Globus pallidus (tissue), 1 donor: Measurements from ENCODE around the gene DZIP1L.
A peak's percentile ranks its signal among the peaks of the same experiment; 100 is the strongest.

Experiments used
- DNase-seq: peaks from one replicate; pipeline ENCODE4 v3.0.0-alpha.2; 2015; ENCODE audit warnings: low spot score

The DZIP1L gene

GRCh38 chr3:138068579-138069174 is 46.7 kb downstream of the DZIP1L start:
- peak; percentile 62 for DNase-seq

- no peak for DNase-seq
These were observed 47.4 kb downstream of the DZIP1L start for GRCh38 chr3:138068046-138068445.

GRCh38 chr3:138066972-138067371 is 48.4 kb downstream of the DZIP1L start:
- DNase-seq = no peak

GRCh38 chr3:138066383-138066782 is 49.0 kb downstream of the DZIP1L start:
- no peak for DNase-seq

GRCh38 chr3:138065949-138066348 is 49.5 kb downstream of the DZIP1L start:
- no peak for DNase-seq

- no peak for DNase-seq
These were observed 52.0 kb downstream of the DZIP1L start for GRCh38 chr3:138063416-138063815.

- DNase-seq = no peak
These were observed 52.8 kb downstream of the DZIP1L start for GRCh38 chr3:138062626-138063025.

- DNase-seq = no peak
These were observed 53.4 kb downstream of the DZIP1L start for GRCh38 chr3:138062037-138062436.

- DNase-seq = no peak
These were observed 54.6 kb downstream of the DZIP1L start for GRCh38 chr3:138060792-138061191.

- no peak for DNase-seq
These were observed 56.1 kb downstream of the DZIP1L start for GRCh38 chr3:138059261-138059660.

- no peak for DNase-seq
These were observed 58.0 kb downstream of the DZIP1L start for GRCh38 chr3:138057384-138057783.

GRCh38 chr3:138054057-138054456 is 61.4 kb downstream of the DZIP1L start:
- no peak for DNase-seq

- no peak for DNase-seq
These were observed 63.2 kb downstream of the DZIP1L start for GRCh38 chr3:138051947-138052802.

- no peak for DNase-seq
These were observed 66.1 kb downstream of the DZIP1L start for GRCh38 chr3:138049157-138049919.

- no peak for DNase-seq
These were observed 67.7 kb downstream of the DZIP1L start for GRCh38 chr3:138047596-138048158.

GRCh38 chr3:138046955-138047354 is 68.5 kb downstream of the DZIP1L start:
- no peak for DNase-seq

- no peak for DNase-seq
These were observed 69.3 kb downstream of the DZIP1L start for GRCh38 chr3:138046085-138046484.

GRCh38 chr3:138043266-138044029 is 72.0 kb downstream of the DZIP1L start:
- DNase-seq = no peak

GRCh38 chr3:138042043-138042442 is 73.4 kb downstream of the DZIP1L start:
- no peak for DNase-seq

GRCh38 chr3:138038725-138039462 is 76.5 kb downstream of the DZIP1L start:
- DNase-seq = no peak

- no peak for DNase-seq
These were observed 78.8 kb downstream of the DZIP1L start for GRCh38 chr3:138036572-138036971.
